Endothelial cell of umbilical vein (primary cell): ENCODE data around the gene WRAP53. TPM values are rescaled to one million over a fixed set of nuclear protein-coding genes. Genes with fewer than 3 reads are reported as not detected.

Source experiments
- BruUV-seq: library from RNA; stranded (reverse); fragments of 400-500 nt; replicated peaks from 2 replicates; lab custom pipeline; 2021; lab: Mats Ljungman, UMichigan
- CTCF ChIA-PET: fragments of 300-600, 350-600 bp; sonication (Branson Sonifier 250); formaldehyde crosslinking; loops from one replicate; lab custom pipeline; 2021; ENCODE audit warnings: antibody characterized with exemption, inconsistent platforms; lab: Charles Lee
- POLR2A ChIA-PET: fragments of 300-600, 350-600 bp; sonication (Branson Sonifier 250); formaldehyde crosslinking; loops from one replicate; lab custom pipeline; 2021; ENCODE audit warnings: antibody characterized with exemption, inconsistent platforms; lab: Charles Lee
- DNase-seq: peaks from one replicate; pipeline ENCODE4 v3.0.0-alpha.2; 2011; ENCODE audit warnings: low read depth, low spot score
- FAIRE-seq: peaks from 2 replicates; lab custom pipeline; 2011; peaks lifted over from hg19 to GRCh38; lab: Jason Lieb, UNC
- H2AFZ ChIP-seq: 2 replicates; pipeline ENCODE4 v1.6.0; 2012; ENCODE audit warnings: low read depth, low read length, control low read depth, inconsistent platforms
- H3K27ac ChIP-seq: 2 replicates; pipeline ENCODE4 v1.5.1; 2011; ENCODE audit warnings: low read depth, mild to moderate bottlenecking, control low read depth, low read length, moderate library complexity; ENCODE audit not compliant: insufficient read depth
- H3K27me3 ChIP-seq, 2 experiments: 2 replicates each; pipeline versions ENCODE4 v1.6.0 to v1.6.1; 2011; ENCODE audit warnings: low read length in 2 of 2, mixed read lengths in 1 of 2; ENCODE audit not compliant: control insufficient read depth in 2 of 2, insufficient read depth in 2 of 2
- H3K36me3 ChIP-seq, 2 experiments: 2 replicates in 1 of 2; 3 replicates in 1 of 2; pipeline ENCODE4 v1.5.1; 2011; ENCODE audit warnings: low read length in 2 of 2, mild to moderate bottlenecking in 1 of 2, moderate library complexity in 1 of 2; ENCODE audit not compliant: control insufficient read depth in 2 of 2, insufficient read depth in 2 of 2; ENCODE audit errors: extremely low read depth in 1 of 2
- H3K4me1 ChIP-seq: 3 replicates; pipeline ENCODE4 v1.5.1; 2011; ENCODE audit warnings: mild to moderate bottlenecking, low read length; ENCODE audit not compliant: control insufficient read depth, insufficient read depth; ENCODE audit errors: extremely low read depth
- H3K4me2 ChIP-seq: 2 replicates; pipeline ENCODE4 v1.6.1; 2011; ENCODE audit warnings: low read length, control low read depth, mixed read lengths; ENCODE audit not compliant: insufficient read depth
- H3K4me3 ChIP-seq, 3 experiments: fragments of 200-600 bp in 1 of 3; sonication (generic), shearing (Covaris generic) in 1 of 3; replicated peaks in 1 of 3; 2 replicates each; pipeline ENCODE4 v1.5.1; 2011 to 2016; ENCODE audit warnings: control low read depth in 3 of 3, low read length in 3 of 3, mild to moderate bottlenecking in 2 of 3, inconsistent platforms in 1 of 3, low read depth in 1 of 3, moderate library complexity in 1 of 3; ENCODE audit not compliant: insufficient read depth in 1 of 3
- H3K79me2 ChIP-seq: 2 replicates; pipeline ENCODE4 v1.6.0; 2012; ENCODE audit warnings: low read length, inconsistent platforms; ENCODE audit not compliant: control insufficient read depth, insufficient read depth
- H3K9ac ChIP-seq: replicated peaks from 2 replicates; pipeline ENCODE3; 2011; ENCODE audit warnings: low read length, control low read depth; ENCODE audit not compliant: insufficient read depth; ENCODE audit errors: extremely low read depth
- H3K9me1 ChIP-seq: replicated peaks from 3 replicates; pipeline ENCODE4 v1.6.0; 2011; ENCODE audit warnings: mild to moderate bottlenecking, low read length; ENCODE audit not compliant: control insufficient read depth, insufficient read depth; ENCODE audit errors: extremely low read depth
- H3K9me3 ChIP-seq: replicated peaks from 2 replicates; pipeline ENCODE4 v1.5.1; 2012; ENCODE audit warnings: low read length, inconsistent platforms; ENCODE audit not compliant: control insufficient read depth, insufficient read depth
- H4K20me1 ChIP-seq: replicated peaks from 2 replicates; pipeline ENCODE3; 2011; ENCODE audit warnings: mild to moderate bottlenecking, low read length; ENCODE audit not compliant: control insufficient read depth, insufficient read depth; ENCODE audit errors: extremely low read depth
- EZH2 ChIP-seq: IDR thresholded peaks from 2 replicates; pipeline ENCODE4 v1.6.1; 2012; ENCODE audit warnings: borderline replicate concordance, low read depth, mild to moderate bottlenecking, moderate library complexity, low read length, inconsistent platforms; ENCODE audit not compliant: severe bottlenecking
- FOS ChIP-seq: IDR thresholded peaks from 2 replicates; pipeline ENCODE4 v1.6.1; 2011; ENCODE audit warnings: mild to moderate bottlenecking, low read length, moderate library complexity, borderline replicate concordance; ENCODE audit not compliant: insufficient read depth
- GATA2 ChIP-seq: IDR thresholded peaks from 2 replicates; pipeline ENCODE4 v1.7.0; 2011; ENCODE audit warnings: low read depth, mild to moderate bottlenecking, moderate library complexity, mixed read lengths, low read length; ENCODE audit not compliant: insufficient read length, insufficient read depth
- JUN ChIP-seq: IDR thresholded peaks from 2 replicates; pipeline ENCODE4 v1.6.1; 2011; ENCODE audit warnings: borderline replicate concordance, low read depth; ENCODE audit not compliant: insufficient read length, insufficient read depth
- POLR2AphosphoS5 ChIP-seq: IDR thresholded peaks from 2 replicates; pipeline ENCODE4 v1.6.1; 2012; ENCODE audit warnings: low read depth, mild to moderate bottlenecking, control low read depth, low read length, moderate library complexity; ENCODE audit not compliant: insufficient read depth
- dilution Hi-C: fragments of 300-500 bp; cut with MboI; formaldehyde crosslinking; loops from one replicate; pipeline ENCODE4 v1.15.0; 2019; ENCODE audit warnings: low sequenced_read_pairs; ENCODE audit not compliant: extremely low pct_ligation_motif_present
- intact Hi-C: fragments of 100-400 bp; cut with micrococcal nuclease; formaldehyde crosslinking; loops from one replicate; pipeline ENCODE4 v1.10.0; 2022
- polyA plus RNA-seq, 4 experiments: library from polyadenylated mRNA; depleted of rRNA in 3 of 4; stranded (reverse) in 3 of 4; unstranded in 1 of 4; fragments of >200 nt; gene quantifications; 2 replicates each; pipeline versions ENCODE4 v1.2.1 to v1.2.3, GENCODE V29; 2011 to 2012; ENCODE audit warnings: missing spikeins in 1 of 4
- total RNA-seq: library from RNA; stranded (reverse); gene quantifications from 2 replicates; pipeline ENCODE4 v1.2.3, GENCODE V29; 2021
- TF ChIP-seq, protein P1 (sequence below), 2 donors: IDR thresholded peaks; 1 replicate in 1 of 2; 2 replicates in 1 of 2; pipeline ENCODE4 v1.5.1; 2011; ENCODE audit warnings: low read length in 2 of 2, mild to moderate bottlenecking in 2 of 2, moderate library complexity in 2 of 2, control low read depth in 1 of 2, inconsistent platforms in 1 of 2, low read depth in 1 of 2; ENCODE audit not compliant: insufficient read depth in 1 of 2; ENCODE audit errors: extremely low read depth in 1 of 2

The WRAP53 gene
- total and polyA plus RNA-seq, 2 donors (not counting 3 experiments of a cell fraction or from before 2014, with no cell fraction given), result 17.9 to 28.0 TPM

DNA sequence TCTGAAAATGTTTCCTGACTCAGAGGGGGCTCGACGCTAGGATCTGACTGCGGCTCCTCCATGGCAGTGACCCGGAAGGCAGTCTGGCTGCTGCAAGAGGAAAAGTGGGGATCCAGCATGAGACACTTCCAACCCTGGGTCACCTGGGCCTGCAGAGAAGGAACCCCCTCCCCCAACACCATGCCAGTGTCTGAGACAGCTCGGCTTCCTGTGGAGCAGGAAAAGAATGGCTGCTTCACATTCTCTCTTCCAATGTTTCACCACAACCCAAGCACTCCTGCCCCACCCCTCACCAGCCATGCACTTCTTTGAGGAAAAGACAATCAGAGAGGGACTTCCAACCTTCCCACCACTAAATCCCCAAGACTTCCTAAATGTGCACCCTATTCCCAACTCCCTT, 11.7 kb upstream of the WRAP53 start:
- no TSS peak for BruUV-seq
- no peak for TF ChIP-seq POLR2AphosphoS5
- TF ChIP-seq JUN, result no peak
- TF ChIP-seq, protein P1, sequence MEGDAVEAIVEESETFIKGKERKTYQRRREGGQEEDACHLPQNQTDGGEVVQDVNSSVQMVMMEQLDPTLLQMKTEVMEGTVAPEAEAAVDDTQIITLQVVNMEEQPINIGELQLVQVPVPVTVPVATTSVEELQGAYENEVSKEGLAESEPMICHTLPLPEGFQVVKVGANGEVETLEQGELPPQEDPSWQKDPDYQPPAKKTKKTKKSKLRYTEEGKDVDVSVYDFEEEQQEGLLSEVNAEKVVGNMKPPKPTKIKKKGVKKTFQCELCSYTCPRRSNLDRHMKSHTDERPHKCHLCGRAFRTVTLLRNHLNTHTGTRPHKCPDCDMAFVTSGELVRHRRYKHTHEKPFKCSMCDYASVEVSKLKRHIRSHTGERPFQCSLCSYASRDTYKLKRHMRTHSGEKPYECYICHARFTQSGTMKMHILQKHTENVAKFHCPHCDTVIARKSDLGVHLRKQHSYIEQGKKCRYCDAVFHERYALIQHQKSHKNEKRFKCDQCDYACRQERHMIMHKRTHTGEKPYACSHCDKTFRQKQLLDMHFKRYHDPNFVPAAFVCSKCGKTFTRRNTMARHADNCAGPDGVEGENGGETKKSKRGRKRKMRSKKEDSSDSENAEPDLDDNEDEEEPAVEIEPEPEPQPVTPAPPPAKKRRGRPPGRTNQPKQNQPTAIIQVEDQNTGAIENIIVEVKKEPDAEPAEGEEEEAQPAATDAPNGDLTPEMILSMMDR (IDR thresholded peaks at IDR 0.05; ENCODE audit: extremely low read depth in 1 of 2, insufficient read depth in 1 of 2, low read depth in 1 of 2, low read length in 2 of 2), result no peak
- TF ChIP-seq EZH2, result no peak
- no peak for TF ChIP-seq GATA2
- TF ChIP-seq FOS, result no peak
- H3K4me2 ChIP-seq, result no peak overlapping the region
- H3K27me3 ChIP-seq, result no peaks in the 10 kb centered on the region
- intact Hi-C loops (no loop called here), dilution Hi-C loops (no loop called here)
- ChIA-PET CTCF (interaction anchor here (0.7 to 2.2 kb wide), 2 partner anchors 9 to 10 kb away, joined by 3 to 7 read pairs; partner anchors contain the start of gene TP53), POLR2A (no interaction called here)
- H3K27ac ChIP-seq, result no peak overlapping the region
- H2AFZ ChIP-seq, result no peak overlapping the region
- no peaks in the 10 kb centered on the region for H3K9me3 ChIP-seq
- FAIRE-seq (no peak), DNase-seq (no peak)
- no peak overlapping the region for H3K9ac ChIP-seq
- H3K9me1 ChIP-seq, result no peaks in the 10 kb centered on the region
- no peak overlapping the region for H3K4me3 ChIP-seq
- peaks cover 2% of the 10 kb centered on the region for H3K79me2 ChIP-seq
- peaks cover 15% of the 10 kb centered on the region for H3K4me1 ChIP-seq
- H4K20me1 ChIP-seq, result peaks cover 2% of the 10 kb centered on the region
- peaks cover 13 to 20% of the 10 kb centered on the region in 2 experiments for H3K36me3 ChIP-seq
